GM18520 (cell line): ENCODE data around the gene CXCL13.
"Not testable (repeated sequence)": the region's sequence is repeated elsewhere in the genome, so short reads cannot be mapped to it uniquely, and the experiment has no call there.

Experiments used
- ATAC-seq: cut with Tn5 transposase; IDR thresholded peaks from one replicate; pipeline ENCODE4 v1.9.1; 2021; ENCODE audit not compliant: unreplicated experiment

The CXCL13 gene

DNA sequence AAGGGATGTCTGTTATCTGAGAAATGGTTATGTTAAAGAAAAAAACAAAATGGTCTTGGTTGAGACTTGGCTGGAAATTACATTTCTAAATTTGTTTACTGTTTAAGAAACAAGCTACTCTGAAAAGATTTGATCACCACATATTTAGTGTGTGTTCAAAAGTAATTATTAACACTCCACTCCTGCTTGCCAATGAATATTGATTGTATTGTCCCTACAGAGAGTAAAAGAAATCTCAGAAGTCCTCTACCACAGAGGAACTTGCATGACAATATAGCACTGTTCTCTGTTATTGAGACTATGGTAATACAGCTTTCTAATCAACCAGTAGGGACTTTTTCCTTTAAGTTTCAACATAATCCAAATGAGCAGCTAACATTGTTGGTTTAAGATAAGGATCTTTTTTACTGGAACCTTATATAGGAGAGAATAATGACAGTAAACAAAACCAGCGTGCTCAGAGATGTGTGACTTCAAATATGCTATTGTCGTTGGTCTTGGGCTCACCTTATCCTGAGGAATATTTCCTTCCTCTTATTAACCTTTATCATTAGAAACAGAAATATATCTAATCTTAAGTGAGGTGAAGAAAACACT is 47.6 kb downstream of the CXCL13 start:
- ATAC-seq, result no peak

DNA sequence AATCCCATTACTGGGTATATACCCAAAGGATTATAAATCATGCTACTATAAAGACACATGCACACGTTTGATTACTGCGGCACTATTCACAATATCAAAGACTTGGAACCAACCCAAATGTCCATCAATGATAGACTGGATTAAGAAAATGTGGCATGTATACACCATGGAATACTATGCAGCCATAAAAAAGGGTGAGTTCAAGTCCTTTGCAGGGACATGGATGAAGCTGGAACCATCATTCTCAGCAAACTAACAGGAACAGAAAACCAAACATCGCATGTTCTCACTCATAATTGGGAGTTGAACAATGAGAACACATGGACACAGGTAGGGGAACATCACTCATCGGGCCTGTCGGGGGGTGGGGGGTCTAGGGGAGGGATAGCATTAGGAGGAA is 54.7 kb downstream of the CXCL13 start:
- ATAC-seq, result not testable (repeated sequence)
